Gastroesophageal sphincter (tissue), 4 donors: ENCODE results near the gene PCBP3. TPM values are rescaled to one million over a fixed set of nuclear protein-coding genes. Genes with fewer than 3 reads are reported as not detected.

ENCODE experiments used
- ATAC-seq: fragments of 150-250 bp; one replicate; pipeline ENCODE4 v1.9.1; 2016; ENCODE audit warnings: mild to moderate bottlenecking, moderate library complexity
- H3K27ac ChIP-seq, 4 donors: fragments of 200-600 bp; sonication (generic) in 3 of 4; 1 replicate in 3 of 4; 2 replicates in 1 of 4; pipeline ENCODE4 v1.5.1; 2016 to 2019
- H3K27me3 ChIP-seq: fragments of 200-600 bp; sonication (generic); one replicate; pipeline ENCODE4 v1.5.1; 2019
- H3K36me3 ChIP-seq, 2 donors: fragments of 200-600 bp; sonication (generic); one replicate each; pipeline ENCODE4 v1.5.1; 2019; ENCODE audit warnings: control low read depth in 1 of 2
- H3K4me1 ChIP-seq, 3 donors: fragments of 200-600 bp; sonication (generic); 1 replicate in 2 of 3; 2 replicates in 1 of 3; pipeline ENCODE4 v1.5.1; 2016 to 2019; ENCODE audit warnings: control low read depth in 2 of 3
- H3K4me3 ChIP-seq, 2 donors: fragments of 200-600 bp; sonication (generic); one replicate each; pipeline ENCODE4 v1.5.1; 2019; ENCODE audit warnings: mild to moderate bottlenecking in 1 of 2, moderate library complexity in 1 of 2
- H3K9me3 ChIP-seq, 3 donors: fragments of 200-600 bp; sonication (generic); one replicate each; pipeline ENCODE4 v1.5.1; 2017 to 2019; ENCODE audit warnings: control low read depth in 2 of 3
- EP300 ChIP-seq: sonication (generic); formaldehyde crosslinking; IDR thresholded peaks from one replicate; pipeline ENCODE4 v1.6.1; 2017; ENCODE audit warnings: antibody characterized with exemption, mild to moderate bottlenecking
- POLR2A ChIP-seq, 2 donors: fragments of 450-650 bp; IDR thresholded peaks; one replicate each; pipeline ENCODE4 v1.6.1; 2017; ENCODE audit warnings: antibody characterized with exemption in 2 of 2, mild to moderate bottlenecking in 2 of 2, moderate library complexity in 1 of 2
- POLR2AphosphoS5 ChIP-seq: sonication (generic); formaldehyde crosslinking; IDR thresholded peaks from one replicate; pipeline ENCODE4 v1.6.1; 2017; ENCODE audit warnings: antibody characterized with exemption
- WGBS, 2 donors: methylation state at CpG; one replicate each; pipeline ENCODE4 v1.1.5; 2018; ENCODE audit warnings: low coverage in 1 of 2; 5-methylcytosine and 5-hydroxymethylcytosine counted together
- total RNA-seq, 4 donors: library from RNA; depleted of rRNA; stranded (reverse); fragments of >200 nt; gene quantifications; one replicate each; pipeline ENCODE4 v1.1.0, GENCODE V29; 2016
- TF ChIP-seq, protein P1 (sequence below), 4 experiments: fragments of 200-600 bp in 2 of 4; fragments of 450-650 bp in 2 of 4; sonication (generic) in 1 of 4; IDR thresholded peaks; one replicate each; pipeline ENCODE4 v1.5.1; 2017 to 2019; ENCODE audit warnings: antibody characterized with exemption in 4 of 4, mild to moderate bottlenecking in 2 of 4, moderate library complexity in 2 of 4

Gene PCBP3
- total RNA-seq, 4 donors from 2014 or later: 5.1 to 14.8 (median 10.4) TPM

- Histone ChIP-seq H3K4me3 (no peak overlapping the region), H3K4me1 (no peaks in the 10 kb centered on the region), H3K27me3 (peaks cover 36% of the 10 kb centered on the region), H3K27ac (no peak overlapping the region), H3K36me3 (no peaks in the 10 kb centered on the region), H3K9me3 (no peaks in the 10 kb centered on the region)
- WGBS, 2 donors: 71% methylated on average over 8 of the region's 22 CpGs; no CpG with 5 or more reads in 1 of the 2 donors
- no peak for ATAC-seq
- no peak for TF ChIP-seq EP300
- no peak for TF ChIP-seq POLR2AphosphoS5
- TF ChIP-seq, protein P1, sequence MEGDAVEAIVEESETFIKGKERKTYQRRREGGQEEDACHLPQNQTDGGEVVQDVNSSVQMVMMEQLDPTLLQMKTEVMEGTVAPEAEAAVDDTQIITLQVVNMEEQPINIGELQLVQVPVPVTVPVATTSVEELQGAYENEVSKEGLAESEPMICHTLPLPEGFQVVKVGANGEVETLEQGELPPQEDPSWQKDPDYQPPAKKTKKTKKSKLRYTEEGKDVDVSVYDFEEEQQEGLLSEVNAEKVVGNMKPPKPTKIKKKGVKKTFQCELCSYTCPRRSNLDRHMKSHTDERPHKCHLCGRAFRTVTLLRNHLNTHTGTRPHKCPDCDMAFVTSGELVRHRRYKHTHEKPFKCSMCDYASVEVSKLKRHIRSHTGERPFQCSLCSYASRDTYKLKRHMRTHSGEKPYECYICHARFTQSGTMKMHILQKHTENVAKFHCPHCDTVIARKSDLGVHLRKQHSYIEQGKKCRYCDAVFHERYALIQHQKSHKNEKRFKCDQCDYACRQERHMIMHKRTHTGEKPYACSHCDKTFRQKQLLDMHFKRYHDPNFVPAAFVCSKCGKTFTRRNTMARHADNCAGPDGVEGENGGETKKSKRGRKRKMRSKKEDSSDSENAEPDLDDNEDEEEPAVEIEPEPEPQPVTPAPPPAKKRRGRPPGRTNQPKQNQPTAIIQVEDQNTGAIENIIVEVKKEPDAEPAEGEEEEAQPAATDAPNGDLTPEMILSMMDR (IDR thresholded peaks at IDR 0.05): no peak
- no peak for TF ChIP-seq POLR2A (IDR thresholded peaks at IDR 0.05)
Measured at GRCh38 chr21:45630876-45631275, 12.6 kb upstream of the PCBP3 start.

- H3K4me1 ChIP-seq: no peaks in the 10 kb centered on the region
- ATAC-seq: no peak
- no peaks in the 10 kb centered on the region for H3K9me3 ChIP-seq
- no peaks in the 10 kb centered on the region for H3K36me3 ChIP-seq
- no peak overlapping the region for H3K4me3 ChIP-seq
- H3K27ac ChIP-seq: no peak overlapping the region
- no peak for TF ChIP-seq POLR2A (IDR thresholded peaks at IDR 0.05)
- no peak for TF ChIP-seq POLR2AphosphoS5
- TF ChIP-seq EP300: no peak
- TF ChIP-seq, protein P1 (IDR thresholded peaks at IDR 0.05): no peak
- WGBS, 2 donors: 87 to 93% methylated on average over 3 to 8 of the region's 11 CpGs
- H3K27me3 ChIP-seq: peaks cover 33% of the 10 kb centered on the region
Measured at GRCh38 chr21:45631540-45631939, 12.0 kb upstream of the PCBP3 start.

- no peaks in the 10 kb centered on the region for H3K9me3 ChIP-seq
- H3K36me3 ChIP-seq: no peaks in the 10 kb centered on the region
- ATAC-seq: no peak
- no peaks in the 10 kb centered on the region for H3K4me1 ChIP-seq
- TF ChIP-seq POLR2A (IDR thresholded peaks at IDR 0.05): no peak
- TF ChIP-seq POLR2AphosphoS5: no peak
- TF ChIP-seq EP300: no peak
- TF ChIP-seq, protein P1 (IDR thresholded peaks at IDR 0.05): no peak
- WGBS, 2 donors: 100% methylated on average over 1 of the region's 13 CpGs; no CpG with 5 or more reads in 1 of the 2 donors
- no peak overlapping the region for H3K4me3 ChIP-seq
- H3K27me3 ChIP-seq: peaks cover 33% of the 10 kb centered on the region
- no peak overlapping the region for H3K27ac ChIP-seq
Measured at GRCh38 chr21:45632160-45632559, 11.4 kb upstream of the PCBP3 start.

- H3K27me3 ChIP-seq: peaks cover 33% of the 10 kb centered on the region
- no peaks in the 10 kb centered on the region for H3K9me3 ChIP-seq
- H3K27ac ChIP-seq: no peak overlapping the region
- no peaks in the 10 kb centered on the region for H3K36me3 ChIP-seq
- WGBS, 2 donors: 56 to 100% methylated on average over 1 to 3 of the region's 20 CpGs
- no peak overlapping the region for H3K4me3 ChIP-seq
- H3K4me1 ChIP-seq: no peaks in the 10 kb centered on the region
- TF ChIP-seq, protein P1 (IDR thresholded peaks at IDR 0.05): no peak
- no peak for TF ChIP-seq POLR2A (IDR thresholded peaks at IDR 0.05)
- no peak for TF ChIP-seq POLR2AphosphoS5
- no peak for TF ChIP-seq EP300
- ATAC-seq: no peak
Measured at GRCh38 chr21:45632637-45633251, 10.8 kb upstream of the PCBP3 start.

DNA sequence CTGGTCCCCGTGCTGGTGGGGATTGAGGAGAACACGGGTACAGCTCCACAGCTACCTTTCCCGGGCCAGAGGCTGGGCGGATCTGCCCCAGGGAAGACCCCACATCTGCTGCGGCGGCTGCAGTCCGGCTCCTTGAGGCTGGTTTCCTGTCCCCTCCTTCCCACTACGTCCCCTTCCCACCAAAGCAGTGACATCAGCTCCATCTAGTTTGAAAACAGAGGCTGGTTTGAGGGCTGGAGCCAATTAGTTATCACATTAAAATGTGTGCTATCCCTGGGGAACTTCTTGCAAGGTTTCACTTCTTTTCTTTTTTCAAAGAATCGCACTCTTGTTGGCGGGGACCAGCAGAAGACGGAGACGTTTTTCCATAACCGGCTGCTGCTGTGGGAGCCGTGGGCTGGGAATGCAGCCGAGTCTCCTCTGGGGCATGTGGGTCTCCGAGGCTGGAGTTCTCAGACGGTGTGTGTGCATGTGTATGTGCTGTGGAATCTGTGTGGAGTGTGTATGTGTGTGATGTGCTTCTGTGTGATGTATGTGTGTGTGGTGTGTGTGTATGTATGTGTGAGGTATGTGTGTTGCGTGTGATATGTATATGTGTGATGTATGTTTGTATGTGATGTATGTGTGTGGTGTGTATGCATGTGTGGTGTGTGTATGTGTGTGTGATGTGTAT, 8.9 kb upstream of the PCBP3 start:
- no peak for TF ChIP-seq POLR2A (IDR thresholded peaks at IDR 0.05)
- no peak for TF ChIP-seq POLR2AphosphoS5
- no peak for TF ChIP-seq EP300
- TF ChIP-seq, protein P1 (IDR thresholded peaks at IDR 0.05): no peak
- H3K4me1 ChIP-seq: no peaks in the 10 kb centered on the region
- WGBS, 2 donors: 53 to 59% methylated on average over 4 to 7 of the region's 18 CpGs
- no peaks in the 10 kb centered on the region for H3K9me3 ChIP-seq
- no peak for ATAC-seq
- H3K27ac ChIP-seq: no peak overlapping the region
- peaks cover 24% of the 10 kb centered on the region for H3K27me3 ChIP-seq
- H3K36me3 ChIP-seq: no peaks in the 10 kb centered on the region
- no peak overlapping the region for H3K4me3 ChIP-seq
